SK-N-SH (cell line): ENCODE measurements around the gene GYS1. TPM values are rescaled to one million over a fixed set of nuclear protein-coding genes. Genes with fewer than 3 reads are reported as not detected.
A peak's percentile ranks its signal among the peaks of the same experiment; 100 is the strongest.
"Not testable (repeated sequence)": the region's sequence is repeated elsewhere in the genome, so short reads cannot be mapped to it uniquely, and the experiment has no call there.

Experiments
- CTCF ChIA-PET: fragments of 300-600, 350-600 bp; formaldehyde crosslinking; extraction: SDS; loops from one replicate; lab custom pipeline; 2021; lab: Yijun Ruan, JAX
- POLR2A ChIA-PET: fragments of 350-600 bp; sonication (Branson Sonifier 250); formaldehyde crosslinking; extraction: SDS; loops from one replicate; lab custom pipeline; 2020; ENCODE audit warnings: antibody characterized with exemption, inconsistent platforms; lab: Yijun Ruan, JAX
- DNase-seq: peaks from one replicate; pipeline ENCODE4 v3.0.0; 2012
- H2AFZ ChIP-seq: fragments of 200-600 bp; sonication (generic); 2 replicates; pipeline ENCODE4 v1.8.1; 2016; ENCODE audit warnings: antibody characterized with exemption, mild to moderate bottlenecking, low read depth
- H3F3A ChIP-seq: fragments of 200-600 bp; sonication (generic); replicated peaks from 2 replicates; pipeline ENCODE3; 2016; ENCODE audit warnings: antibody characterized with exemption, mild to moderate bottlenecking; ENCODE audit not compliant: insufficient read depth
- H3K27ac ChIP-seq, 2 experiments: fragments of 200-500 bp in 1 of 2; fragments of 200-600 bp in 1 of 2; sonication (Bioruptor generic) in 1 of 2; sonication (generic), shearing (Covaris generic) in 1 of 2; 2 replicates each; pipeline versions ENCODE4 v1.5.1 to v1.6.1; 2014 to 2016; ENCODE audit warnings: low read depth in 2 of 2, inconsistent platforms in 1 of 2, low read length in 1 of 2, mild to moderate bottlenecking in 1 of 2, mixed read lengths in 1 of 2
- H3K27me3 ChIP-seq: fragments of 200-600 bp; sonication (generic), shearing (Covaris generic); 2 replicates; pipeline ENCODE4 v1.6.1; 2016; ENCODE audit warnings: mixed run types; ENCODE audit not compliant: insufficient read depth
- H3K36me3 ChIP-seq, 2 experiments: fragments of 200-500 bp in 1 of 2; fragments of 200-600 bp in 1 of 2; sonication (Bioruptor generic) in 1 of 2; sonication (generic) in 1 of 2; replicated peaks in 1 of 2; 2 replicates each; pipeline versions ENCODE3 to v1.5.1; 2014 to 2016; ENCODE audit warnings: low read length in 1 of 2, mild to moderate bottlenecking in 1 of 2; ENCODE audit not compliant: insufficient read depth in 2 of 2, control insufficient read depth in 1 of 2
- H3K4me1 ChIP-seq, 2 experiments: fragments of 200-500 bp in 1 of 2; fragments of 200-600 bp in 1 of 2; sonication (Bioruptor generic) in 1 of 2; sonication (generic), shearing (Covaris generic) in 1 of 2; 2 replicates each; pipeline versions ENCODE4 v1.5.1 to v1.6.1; 2014 to 2016; ENCODE audit warnings: low read depth in 1 of 2, low read length in 1 of 2, mixed run types in 1 of 2; ENCODE audit not compliant: insufficient read depth in 2 of 2, control insufficient read depth in 1 of 2
- H3K4me2 ChIP-seq: fragments of 200-600 bp; sonication (generic), shearing (Covaris generic); 2 replicates; pipeline ENCODE4 v1.6.1; 2017; ENCODE audit warnings: mixed run types
- H3K4me3 ChIP-seq, 2 experiments: fragments of 200-500 bp in 1 of 2; fragments of 200-600 bp in 1 of 2; sonication (Bioruptor generic) in 1 of 2; sonication (generic), shearing (Covaris generic) in 1 of 2; 2 replicates each; pipeline versions ENCODE4 v1.5.1 to v1.8.1; 2014 to 2016; ENCODE audit warnings: low read depth in 2 of 2, inconsistent platforms in 1 of 2, low read length in 1 of 2, mild to moderate bottlenecking in 1 of 2, mixed read lengths in 1 of 2, moderate library complexity in 1 of 2
- H3K79me2 ChIP-seq: fragments of 200-600 bp; sonication (generic); 2 replicates; pipeline ENCODE4 v1.8.1; 2017; ENCODE audit warnings: mild to moderate bottlenecking; ENCODE audit not compliant: insufficient read depth
- H3K9ac ChIP-seq: fragments of 200-600 bp; sonication (generic); 2 replicates; pipeline ENCODE4 v1.6.1; 2017; ENCODE audit warnings: mixed run types
- H3K9me2 ChIP-seq: fragments of 200-600 bp; sonication (generic); 2 replicates; pipeline ENCODE4 v1.6.1; 2017; ENCODE audit warnings: mixed run types
- H3K9me3 ChIP-seq: fragments of 200-600 bp; sonication (generic); 2 replicates; pipeline ENCODE4 v1.6.1; 2017; ENCODE audit warnings: mixed run types, mild to moderate bottlenecking, moderate library complexity
- H4K20me1 ChIP-seq: fragments of 200-600 bp; sonication (generic); 2 replicates; pipeline ENCODE4 v1.6.1; 2017; ENCODE audit warnings: mild to moderate bottlenecking, mixed run types; ENCODE audit not compliant: insufficient read depth
- IRF3 ChIP-seq: fragments of 150-350 bp; IDR thresholded peaks from 2 replicates; pipeline ENCODE4 v1.6.1; 2016; ENCODE audit warnings: mild to moderate bottlenecking, low read depth, low read length
- SIN3A ChIP-seq: IDR thresholded peaks from 2 replicates; pipeline ENCODE4 v1.6.1; 2012; ENCODE audit warnings: low read depth, mild to moderate bottlenecking, low read length, moderate library complexity, borderline replicate concordance
- WGBS: methylation state at CpG from one replicate; pipeline ENCODE4 v1.1.6; 2017; ENCODE audit warnings: low lambda C conversion rate; 5-methylcytosine and 5-hydroxymethylcytosine counted together
- polyA plus RNA-seq, 3 experiments: library from polyadenylated mRNA; depleted of rRNA; stranded (reverse); fragments of >200 nt; gene quantifications; 2 replicates each; pipeline ENCODE4 v1.2.3, GENCODE V29; 2012

Gene GYS1
- polyA plus RNA-seq, 1 of the 3 experiments (the other 2 are of a cell fraction), result 25.3 TPM

DNA sequence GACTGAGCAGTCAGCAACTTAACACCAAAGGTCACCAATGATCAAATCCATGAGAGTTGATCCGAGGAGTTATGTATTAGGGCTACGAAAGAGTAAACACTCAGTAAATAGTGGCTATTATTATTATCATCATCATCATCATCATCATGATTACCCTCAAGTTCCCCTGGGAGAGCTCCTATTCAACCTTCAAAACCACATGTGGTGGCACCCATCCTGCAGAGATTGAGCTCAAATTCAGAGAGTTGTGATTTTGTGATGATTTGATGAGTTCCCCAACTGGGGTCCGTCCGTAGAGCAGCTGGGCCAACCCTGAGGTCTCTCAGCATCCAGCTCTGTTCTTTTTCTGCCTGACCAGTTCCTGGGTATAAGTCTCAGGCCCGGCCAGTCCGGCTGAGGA is 32.0 kb upstream of the GYS1 start:
- CTCF ChIA-PET, H3K27me3 ChIP-seq, H3K79me2 ChIP-seq, H4K20me1 ChIP-seq, DNase-seq, H3K9me2 ChIP-seq, H2AFZ ChIP-seq, H3K36me3 ChIP-seq, POLR2A ChIA-PET, H3K9me3 ChIP-seq, H3K4me3 ChIP-seq, H3K9ac ChIP-seq, H3K4me2 ChIP-seq: not testable (repeated sequence)
- Histone ChIP-seq H3K27ac (peak overlapping the region in 1 of 2 experiments; percentile 27; a peak in 1 of 4 replicates), H3K4me1 (peaks cover 5 to 11% of the 10 kb centered on the region in 2 experiments; a peak in 1 of 4 replicates), H3F3A (peaks cover 12% of the 10 kb centered on the region)
- 82% methylated on average over 3 of the region's 6 CpGs for WGBS

DNA sequence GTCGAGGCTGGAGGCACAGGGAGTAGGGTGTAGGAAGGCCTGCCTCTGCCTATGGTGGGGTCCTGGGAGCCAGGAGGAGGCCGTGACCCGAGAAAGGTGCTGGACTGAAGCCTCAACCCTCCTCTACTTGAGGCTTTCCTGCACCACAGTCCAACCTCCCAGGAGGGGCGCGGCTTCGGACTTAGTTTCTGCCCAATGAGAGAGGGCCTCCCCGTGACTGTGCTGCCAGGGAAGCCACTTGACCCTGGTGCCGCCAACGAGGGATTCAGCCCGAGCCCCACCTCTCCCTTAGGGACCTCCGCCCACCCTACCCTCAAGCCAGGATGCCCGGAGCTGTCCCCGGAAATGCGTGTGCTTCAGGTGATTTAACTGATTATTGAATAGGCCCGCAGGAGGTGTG is 31.1 kb upstream of the GYS1 start, which contains the start of gene CGB3:
Gene CGB3 (minus strand): TSS at position 101 of the 400 bp plus-strand sequence. CDS start 362 bp downstream, outside the sequence.
- 71% methylated on average over 5 of the region's 15 CpGs for WGBS
- H3K27ac ChIP-seq, result peak within 1 kb of the TSS in 1 of 2 experiments; percentile 27; a peak in 1 of 4 replicates
- H3K9ac ChIP-seq, H3K27me3 ChIP-seq, POLR2A ChIA-PET, H3K36me3 ChIP-seq, H4K20me1 ChIP-seq, H3K9me3 ChIP-seq, CTCF ChIA-PET, H3K79me2 ChIP-seq, H3K4me2 ChIP-seq, H3K9me2 ChIP-seq, H3K4me3 ChIP-seq, H2AFZ ChIP-seq, DNase-seq: not testable (repeated sequence)
- peaks cover 15% of the 10 kb centered on the region for H3F3A ChIP-seq
- peaks cover 0 to 13% of the 10 kb centered on the region in 2 experiments; a peak in 1 of 4 replicates for H3K4me1 ChIP-seq

GRCh38 chr19:49022116-49022515 is 29.0 kb upstream of the GYS1 start:
- Histone ChIP-seq H3K36me3 (no peaks in the 10 kb centered on the region), H3K9me3 (no peaks in the 10 kb centered on the region), H2AFZ (no peak overlapping the region), H3K4me1 (peaks cover 0 to 34% of the 10 kb centered on the region in 2 experiments; a peak in 1 of 4 replicates), H3K4me2 (no peak overlapping the region), H3K9me2 (no peaks in the 10 kb centered on the region), H4K20me1 (no peaks in the 10 kb centered on the region), H3K4me3 (no peak overlapping the region), H3K27me3 (no peaks in the 10 kb centered on the region), H3K79me2 (no peaks in the 10 kb centered on the region), H3F3A (peaks cover 17% of the 10 kb centered on the region), H3K27ac (no peak overlapping the region), H3K9ac (no peak overlapping the region)
- POLR2A ChIA-PET, result no interaction called here
- TF ChIP-seq SIN3A (no peak), IRF3 (no peak)
- CTCF ChIA-PET, result interaction anchor here (0.9 to 1.2 kb wide), 2 partner anchors 23 to 29 kb away, joined by 3 to 4 read pairs; partner anchors contain the start of genes GYS1 and RUVBL2
- 90% methylated on average over 9 of the region's 9 CpGs for WGBS
- DNase-seq, result no peak
